ENCODE results near the gene LMTK3. TPM values are rescaled to one million over a fixed set of nuclear protein-coding genes. Genes with fewer than 3 reads are reported as not detected.

LMTK3 gene
- total RNA-seq, 1 experiment from 2014 or later: 15.9 TPM

DNA sequence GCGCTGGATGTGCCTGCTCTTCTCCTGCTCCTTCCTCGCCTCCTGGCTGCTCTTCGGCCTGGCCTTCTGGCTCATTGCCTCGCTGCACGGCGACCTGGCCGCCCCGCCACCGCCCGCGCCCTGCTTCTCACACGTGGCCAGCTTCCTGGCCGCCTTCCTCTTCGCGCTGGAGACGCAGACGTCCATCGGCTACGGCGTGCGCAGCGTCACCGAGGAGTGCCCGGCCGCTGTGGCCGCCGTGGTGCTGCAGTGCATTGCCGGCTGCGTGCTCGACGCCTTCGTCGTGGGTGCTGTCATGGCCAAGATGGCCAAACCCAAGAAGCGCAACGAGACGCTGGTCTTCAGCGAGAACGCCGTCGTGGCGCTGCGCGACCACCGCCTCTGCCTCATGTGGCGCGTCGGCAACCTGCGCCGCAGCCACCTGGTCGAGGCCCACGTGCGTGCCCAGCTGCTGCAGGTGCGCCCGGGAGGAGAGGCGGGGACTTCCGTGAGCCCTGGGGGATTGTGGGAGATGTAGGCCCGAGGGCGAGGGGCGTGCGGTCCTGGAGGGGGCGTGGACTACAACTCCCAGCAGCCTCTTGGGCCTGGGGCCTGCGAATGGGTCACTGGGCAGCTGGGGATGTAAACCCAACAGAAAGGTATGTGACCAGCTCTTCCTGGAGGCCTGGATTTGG lies 49.5 kb downstream of the LMTK3 start (continued):
- TF ChIP-seq, protein P1, sequence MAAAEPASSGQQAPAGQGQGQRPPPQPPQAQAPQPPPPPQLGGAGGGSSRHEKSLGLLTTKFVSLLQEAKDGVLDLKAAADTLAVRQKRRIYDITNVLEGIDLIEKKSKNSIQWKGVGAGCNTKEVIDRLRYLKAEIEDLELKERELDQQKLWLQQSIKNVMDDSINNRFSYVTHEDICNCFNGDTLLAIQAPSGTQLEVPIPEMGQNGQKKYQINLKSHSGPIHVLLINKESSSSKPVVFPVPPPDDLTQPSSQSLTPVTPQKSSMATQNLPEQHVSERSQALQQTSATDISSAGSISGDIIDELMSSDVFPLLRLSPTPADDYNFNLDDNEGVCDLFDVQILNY (CRISPR knock-in tag; IDR thresholded peaks at IDR 0.05): peak; percentile 95
- TF ChIP-seq ZNF671 (CRISPR knock-in tag; IDR thresholded peaks at IDR 0.05): no peak
- TF ChIP-seq, protein P2, sequence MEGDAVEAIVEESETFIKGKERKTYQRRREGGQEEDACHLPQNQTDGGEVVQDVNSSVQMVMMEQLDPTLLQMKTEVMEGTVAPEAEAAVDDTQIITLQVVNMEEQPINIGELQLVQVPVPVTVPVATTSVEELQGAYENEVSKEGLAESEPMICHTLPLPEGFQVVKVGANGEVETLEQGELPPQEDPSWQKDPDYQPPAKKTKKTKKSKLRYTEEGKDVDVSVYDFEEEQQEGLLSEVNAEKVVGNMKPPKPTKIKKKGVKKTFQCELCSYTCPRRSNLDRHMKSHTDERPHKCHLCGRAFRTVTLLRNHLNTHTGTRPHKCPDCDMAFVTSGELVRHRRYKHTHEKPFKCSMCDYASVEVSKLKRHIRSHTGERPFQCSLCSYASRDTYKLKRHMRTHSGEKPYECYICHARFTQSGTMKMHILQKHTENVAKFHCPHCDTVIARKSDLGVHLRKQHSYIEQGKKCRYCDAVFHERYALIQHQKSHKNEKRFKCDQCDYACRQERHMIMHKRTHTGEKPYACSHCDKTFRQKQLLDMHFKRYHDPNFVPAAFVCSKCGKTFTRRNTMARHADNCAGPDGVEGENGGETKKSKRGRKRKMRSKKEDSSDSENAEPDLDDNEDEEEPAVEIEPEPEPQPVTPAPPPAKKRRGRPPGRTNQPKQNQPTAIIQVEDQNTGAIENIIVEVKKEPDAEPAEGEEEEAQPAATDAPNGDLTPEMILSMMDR (IDR thresholded peaks at IDR 0.05): no peak
- TF ChIP-seq RELA (CRISPR knock-in tag; IDR thresholded peaks at IDR 0.05; ENCODE audit: borderline replicate concordance): peak; percentile 99
- TF ChIP-seq FOXJ3 (CRISPR knock-in tag; IDR thresholded peaks at IDR 0.05; ENCODE audit: borderline replicate concordance): no peak
- peak; percentile 97 for TF ChIP-seq TCF7 (CRISPR knock-in tag; IDR thresholded peaks at IDR 0.05; ENCODE audit: low read depth)
- TF ChIP-seq SP1 (CRISPR knock-in tag; conservative IDR thresholded peaks at IDR 0.05): peak; percentile 87; the same call in 1 of the 2 replicates
- TF ChIP-seq, protein P3, sequence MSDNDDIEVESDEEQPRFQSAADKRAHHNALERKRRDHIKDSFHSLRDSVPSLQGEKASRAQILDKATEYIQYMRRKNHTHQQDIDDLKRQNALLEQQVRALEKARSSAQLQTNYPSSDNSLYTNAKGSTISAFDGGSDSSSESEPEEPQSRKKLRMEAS (CRISPR knock-in tag; IDR thresholded peaks at IDR 0.05): peak; percentile 100
- TF ChIP-seq ZNF416 (CRISPR knock-in tag; IDR thresholded peaks at IDR 0.05): no peak
- TF ChIP-seq NR2C2 (CRISPR knock-in tag; IDR thresholded peaks at IDR 0.05): peak; percentile 89
- no peak for TF ChIP-seq GRHL2 (CRISPR knock-in tag; IDR thresholded peaks at IDR 0.05; ENCODE audit: insufficient replicate concordance, severe bottlenecking)
- TF ChIP-seq, protein P4, sequence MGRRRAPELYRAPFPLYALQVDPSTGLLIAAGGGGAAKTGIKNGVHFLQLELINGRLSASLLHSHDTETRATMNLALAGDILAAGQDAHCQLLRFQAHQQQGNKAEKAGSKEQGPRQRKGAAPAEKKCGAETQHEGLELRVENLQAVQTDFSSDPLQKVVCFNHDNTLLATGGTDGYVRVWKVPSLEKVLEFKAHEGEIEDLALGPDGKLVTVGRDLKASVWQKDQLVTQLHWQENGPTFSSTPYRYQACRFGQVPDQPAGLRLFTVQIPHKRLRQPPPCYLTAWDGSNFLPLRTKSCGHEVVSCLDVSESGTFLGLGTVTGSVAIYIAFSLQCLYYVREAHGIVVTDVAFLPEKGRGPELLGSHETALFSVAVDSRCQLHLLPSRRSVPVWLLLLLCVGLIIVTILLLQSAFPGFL (CRISPR knock-in tag; IDR thresholded peaks at IDR 0.05; ENCODE audit: borderline replicate concordance): peak; percentile 93; the same call in 1 of the 2 replicates
- TF ChIP-seq FOXP1 (CRISPR knock-in tag; IDR thresholded peaks at IDR 0.05; ENCODE audit: borderline replicate concordance): peak; percentile 100
- TF ChIP-seq SOX15 (CRISPR knock-in tag; IDR thresholded peaks at IDR 0.05): no peak
- TF ChIP-seq ETV6 (CRISPR knock-in tag; IDR thresholded peaks at IDR 0.05): peak; percentile 99
- peak; percentile 65 for TF ChIP-seq NFYB (CRISPR knock-in tag; conservative IDR thresholded peaks at IDR 0.05; ENCODE audit: low read depth)
- TF ChIP-seq ZNF317 (CRISPR knock-in tag; IDR thresholded peaks at IDR 0.05; ENCODE audit: borderline replicate concordance, low read depth): 0 out of 2 replicates have a peak, but pooled peaks have one; percentile 72
- no peak for TF ChIP-seq ZNF423 (CRISPR knock-in tag; IDR thresholded peaks at IDR 0.05)
- TF ChIP-seq NR1H2 (CRISPR knock-in tag; IDR thresholded peaks at IDR 0.05): peak; percentile 68; the same call in 1 of the 2 replicates
- TF ChIP-seq, protein P5, sequence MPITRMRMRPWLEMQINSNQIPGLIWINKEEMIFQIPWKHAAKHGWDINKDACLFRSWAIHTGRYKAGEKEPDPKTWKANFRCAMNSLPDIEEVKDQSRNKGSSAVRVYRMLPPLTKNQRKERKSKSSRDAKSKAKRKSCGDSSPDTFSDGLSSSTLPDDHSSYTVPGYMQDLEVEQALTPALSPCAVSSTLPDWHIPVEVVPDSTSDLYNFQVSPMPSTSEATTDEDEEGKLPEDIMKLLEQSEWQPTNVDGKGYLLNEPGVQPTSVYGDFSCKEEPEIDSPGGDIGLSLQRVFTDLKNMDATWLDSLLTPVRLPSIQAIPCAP (CRISPR knock-in tag; IDR thresholded peaks at IDR 0.05): peak; percentile 99
- TF ChIP-seq, protein P6, sequence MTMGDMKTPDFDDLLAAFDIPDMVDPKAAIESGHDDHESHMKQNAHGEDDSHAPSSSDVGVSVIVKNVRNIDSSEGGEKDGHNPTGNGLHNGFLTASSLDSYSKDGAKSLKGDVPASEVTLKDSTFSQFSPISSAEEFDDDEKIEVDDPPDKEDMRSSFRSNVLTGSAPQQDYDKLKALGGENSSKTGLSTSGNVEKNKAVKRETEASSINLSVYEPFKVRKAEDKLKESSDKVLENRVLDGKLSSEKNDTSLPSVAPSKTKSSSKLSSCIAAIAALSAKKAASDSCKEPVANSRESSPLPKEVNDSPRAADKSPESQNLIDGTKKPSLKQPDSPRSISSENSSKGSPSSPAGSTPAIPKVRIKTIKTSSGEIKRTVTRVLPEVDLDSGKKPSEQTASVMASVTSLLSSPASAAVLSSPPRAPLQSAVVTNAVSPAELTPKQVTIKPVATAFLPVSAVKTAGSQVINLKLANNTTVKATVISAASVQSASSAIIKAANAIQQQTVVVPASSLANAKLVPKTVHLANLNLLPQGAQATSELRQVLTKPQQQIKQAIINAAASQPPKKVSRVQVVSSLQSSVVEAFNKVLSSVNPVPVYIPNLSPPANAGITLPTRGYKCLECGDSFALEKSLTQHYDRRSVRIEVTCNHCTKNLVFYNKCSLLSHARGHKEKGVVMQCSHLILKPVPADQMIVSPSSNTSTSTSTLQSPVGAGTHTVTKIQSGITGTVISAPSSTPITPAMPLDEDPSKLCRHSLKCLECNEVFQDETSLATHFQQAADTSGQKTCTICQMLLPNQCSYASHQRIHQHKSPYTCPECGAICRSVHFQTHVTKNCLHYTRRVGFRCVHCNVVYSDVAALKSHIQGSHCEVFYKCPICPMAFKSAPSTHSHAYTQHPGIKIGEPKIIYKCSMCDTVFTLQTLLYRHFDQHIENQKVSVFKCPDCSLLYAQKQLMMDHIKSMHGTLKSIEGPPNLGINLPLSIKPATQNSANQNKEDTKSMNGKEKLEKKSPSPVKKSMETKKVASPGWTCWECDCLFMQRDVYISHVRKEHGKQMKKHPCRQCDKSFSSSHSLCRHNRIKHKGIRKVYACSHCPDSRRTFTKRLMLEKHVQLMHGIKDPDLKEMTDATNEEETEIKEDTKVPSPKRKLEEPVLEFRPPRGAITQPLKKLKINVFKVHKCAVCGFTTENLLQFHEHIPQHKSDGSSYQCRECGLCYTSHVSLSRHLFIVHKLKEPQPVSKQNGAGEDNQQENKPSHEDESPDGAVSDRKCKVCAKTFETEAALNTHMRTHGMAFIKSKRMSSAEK (CRISPR knock-in tag; IDR thresholded peaks at IDR 0.05; ENCODE audit: borderline replicate concordance): peak; percentile 69; the same call in 1 of the 2 replicates
- TF ChIP-seq, protein P7, sequence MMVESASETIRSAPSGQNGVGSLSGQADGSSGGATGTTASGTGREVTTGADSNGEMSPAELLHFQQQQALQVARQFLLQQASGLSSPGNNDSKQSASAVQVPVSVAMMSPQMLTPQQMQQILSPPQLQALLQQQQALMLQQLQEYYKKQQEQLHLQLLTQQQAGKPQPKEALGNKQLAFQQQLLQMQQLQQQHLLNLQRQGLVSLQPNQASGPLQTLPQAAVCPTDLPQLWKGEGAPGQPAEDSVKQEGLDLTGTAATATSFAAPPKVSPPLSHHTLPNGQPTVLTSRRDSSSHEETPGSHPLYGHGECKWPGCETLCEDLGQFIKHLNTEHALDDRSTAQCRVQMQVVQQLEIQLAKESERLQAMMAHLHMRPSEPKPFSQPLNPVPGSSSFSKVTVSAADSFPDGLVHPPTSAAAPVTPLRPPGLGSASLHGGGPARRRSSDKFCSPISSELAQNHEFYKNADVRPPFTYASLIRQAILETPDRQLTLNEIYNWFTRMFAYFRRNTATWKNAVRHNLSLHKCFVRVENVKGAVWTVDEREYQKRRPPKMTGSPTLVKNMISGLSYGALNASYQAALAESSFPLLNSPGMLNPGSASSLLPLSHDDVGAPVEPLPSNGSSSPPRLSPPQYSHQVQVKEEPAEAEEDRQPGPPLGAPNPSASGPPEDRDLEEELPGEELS (CRISPR knock-in tag; IDR thresholded peaks at IDR 0.05): peak; percentile 99
- TF ChIP-seq, protein P8, sequence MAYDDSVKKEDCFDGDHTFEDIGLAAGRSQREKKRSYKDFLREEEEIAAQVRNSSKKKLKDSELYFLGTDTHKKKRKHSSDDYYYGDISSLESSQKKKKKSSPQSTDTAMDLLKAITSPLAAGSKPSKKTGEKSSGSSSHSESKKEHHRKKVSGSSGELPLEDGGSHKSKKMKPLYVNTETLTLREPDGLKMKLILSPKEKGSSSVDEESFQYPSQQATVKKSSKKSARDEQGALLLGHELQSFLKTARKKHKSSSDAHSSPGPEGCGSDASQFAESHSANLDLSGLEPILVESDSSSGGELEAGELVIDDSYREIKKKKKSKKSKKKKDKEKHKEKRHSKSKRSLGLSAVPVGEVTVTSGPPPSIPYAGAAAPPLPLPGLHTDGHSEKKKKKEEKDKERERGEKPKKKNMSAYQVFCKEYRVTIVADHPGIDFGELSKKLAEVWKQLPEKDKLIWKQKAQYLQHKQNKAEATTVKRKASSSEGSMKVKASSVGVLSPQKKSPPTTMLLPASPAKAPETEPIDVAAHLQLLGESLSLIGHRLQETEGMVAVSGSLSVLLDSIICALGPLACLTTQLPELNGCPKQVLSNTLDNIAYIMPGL (CRISPR knock-in tag; IDR thresholded peaks at IDR 0.05): peak; percentile 58; the same call in 1 of the 2 replicates
- TF ChIP-seq CREB1 (CRISPR knock-in tag; IDR thresholded peaks at IDR 0.05): peak; percentile 97
- TF ChIP-seq ZNF121 (CRISPR knock-in tag; IDR thresholded peaks at IDR 0.05): peak; percentile 90; the same call in 1 of the 2 replicates
- TF ChIP-seq ZNF219 (CRISPR knock-in tag; IDR thresholded peaks at IDR 0.05; ENCODE audit: borderline replicate concordance): peak; percentile 96; the same call in 1 of the 2 replicates

Measured in WTC11 (cell line).